GM10266 (cell line): ENCODE measurements around the gene TNIK.

Experiments used
- DNase-seq: peaks from one replicate; pipeline ENCODE4 v3.0.0; 2012; ENCODE audit errors: extremely low spot score
- CTCF ChIP-seq: IDR thresholded peaks from 2 replicates; pipeline ENCODE4 v1.5.1; 2012; ENCODE audit warnings: mild to moderate bottlenecking, low read depth; ENCODE audit not compliant: control insufficient read depth, insufficient read depth; ENCODE audit errors: missing control alignments

TNIK gene

GRCh38 chr3:171407759-171408158 lies 52.4 kb downstream of the TNIK start:
- no peak for TF ChIP-seq CTCF
- DNase-seq, result no peak

GRCh38 chr3:171404376-171404967 lies 55.7 kb downstream of the TNIK start:
- no peak for TF ChIP-seq CTCF
- no peak for DNase-seq

- DNase-seq, result no peak
- TF ChIP-seq CTCF, result no peak
Observed at GRCh38 chr3:171402281-171402680, 57.9 kb downstream of the TNIK start.

GRCh38 chr3:171401432-171401831 lies 58.8 kb downstream of the TNIK start:
- no peak for DNase-seq
- TF ChIP-seq CTCF, result no peak

GRCh38 chr3:171399842-171400241 lies 60.4 kb downstream of the TNIK start:
- no peak for DNase-seq
- no peak for TF ChIP-seq CTCF

- DNase-seq, result no peak
- TF ChIP-seq CTCF, result no peak
Observed at GRCh38 chr3:171398343-171398742, 61.9 kb downstream of the TNIK start.

- TF ChIP-seq CTCF, result no peak
- DNase-seq, result no peak
Observed at GRCh38 chr3:171397089-171397488, 63.1 kb downstream of the TNIK start.
